ENCODE results near the gene TMEM51.
A peak's percentile ranks its signal among the peaks of the same experiment; 100 is the strongest.
"Not testable (repeated sequence)": the region's sequence is repeated elsewhere in the genome, so short reads cannot be mapped to it uniquely, and the experiment has no call there.

TMEM51 gene

DNA sequence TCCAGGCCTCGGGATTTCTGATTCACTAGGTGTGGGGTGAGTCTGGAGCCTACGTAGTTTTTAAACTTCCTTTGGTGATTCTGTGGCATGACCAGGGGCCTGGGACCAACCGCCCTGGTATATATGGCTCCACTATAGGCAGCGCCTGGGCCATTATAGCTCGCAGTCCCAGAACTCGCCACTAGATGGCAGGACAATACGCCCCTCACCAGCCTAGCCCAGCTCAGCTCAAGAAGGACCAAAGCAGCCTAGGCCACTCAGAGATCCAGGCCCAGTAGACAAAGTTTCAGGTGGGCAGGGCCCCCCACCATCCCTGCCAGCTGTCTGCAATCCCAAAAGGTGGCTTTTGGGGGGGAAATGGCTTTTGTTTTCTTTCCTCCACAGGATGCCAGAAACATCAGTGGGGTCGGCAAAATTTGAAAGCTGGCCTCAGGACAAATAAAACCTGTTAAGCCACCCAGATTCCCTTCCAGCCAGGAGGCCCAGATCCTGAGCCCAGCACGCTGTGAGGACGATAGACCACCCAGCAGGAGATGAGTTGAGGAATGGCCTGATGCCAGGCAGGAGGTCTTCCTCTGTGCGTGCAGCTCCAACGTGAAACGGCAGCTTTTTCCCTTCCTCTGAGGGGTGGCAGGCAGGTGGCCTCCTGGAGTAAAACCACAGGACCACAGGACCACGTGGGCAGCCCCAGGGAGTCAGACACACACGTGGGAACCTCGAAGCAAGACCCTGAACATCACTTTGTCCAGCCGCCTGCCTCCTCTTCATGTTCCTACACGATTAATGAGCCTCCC lies 24.8 kb upstream of the TMEM51 start:
- peak; percentile 73 for DNase-seq

DNA sequence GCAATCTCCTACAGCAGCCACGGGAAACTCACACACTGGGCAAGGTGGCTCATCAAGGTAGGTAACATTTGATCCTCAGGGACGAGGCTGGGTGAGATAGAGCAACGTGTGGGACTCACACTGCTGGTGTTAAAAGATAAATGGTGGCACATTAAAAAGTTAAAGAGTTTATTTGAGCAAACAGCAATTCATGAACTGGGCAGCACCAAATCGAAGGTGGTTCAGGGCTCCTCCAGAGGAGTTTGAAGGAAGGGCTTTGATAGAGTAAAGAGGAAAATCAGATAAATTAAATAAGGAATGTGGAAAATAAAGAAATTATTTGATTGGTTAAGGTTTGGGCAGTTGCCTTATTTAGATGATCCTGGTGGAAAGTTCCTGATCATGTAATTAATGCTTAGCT lies 23.6 kb upstream of the TMEM51 start:
- DNase-seq = no peak

DNA sequence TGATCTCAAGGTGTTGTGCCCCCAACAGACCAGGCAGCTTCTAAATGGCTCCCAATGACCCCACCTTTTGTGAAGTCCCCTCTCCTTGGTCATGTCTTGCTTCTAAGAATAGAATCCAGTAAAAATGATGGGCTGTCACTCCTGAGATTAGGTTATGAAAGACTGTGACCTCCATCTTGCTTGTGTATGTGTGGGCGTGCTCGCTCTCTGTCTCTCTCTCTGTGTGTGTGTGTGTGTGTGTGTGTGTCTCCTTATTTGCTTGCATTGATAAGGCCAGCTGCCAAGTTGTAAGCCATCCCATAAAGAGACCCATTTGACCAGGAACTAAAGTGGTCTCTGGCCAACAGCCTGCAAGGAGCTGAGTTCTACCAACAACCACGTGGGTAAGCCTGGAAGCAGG lies 22.9 kb upstream of the TMEM51 start:
- no peak for DNase-seq

DNA sequence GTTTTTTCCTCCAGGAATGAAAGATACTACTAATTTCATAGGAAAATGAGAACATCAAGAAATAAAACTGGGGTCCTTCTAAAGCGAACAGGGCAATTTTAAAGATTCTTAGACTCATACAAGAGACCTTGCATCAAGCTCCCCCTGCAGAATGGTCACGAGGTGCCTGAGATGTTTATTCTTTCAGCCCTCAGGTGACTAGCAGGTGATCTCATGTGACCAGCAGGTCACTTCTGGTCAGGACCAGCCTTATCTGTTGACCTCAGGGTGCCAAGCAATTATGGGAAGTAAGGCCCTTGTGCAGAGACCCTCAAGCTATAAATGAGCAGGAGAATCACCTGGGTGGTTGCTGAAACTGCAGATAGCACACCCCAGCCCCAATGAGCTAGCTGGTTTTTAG lies 20.6 kb upstream of the TMEM51 start:
- DNase-seq = no peak

DNA sequence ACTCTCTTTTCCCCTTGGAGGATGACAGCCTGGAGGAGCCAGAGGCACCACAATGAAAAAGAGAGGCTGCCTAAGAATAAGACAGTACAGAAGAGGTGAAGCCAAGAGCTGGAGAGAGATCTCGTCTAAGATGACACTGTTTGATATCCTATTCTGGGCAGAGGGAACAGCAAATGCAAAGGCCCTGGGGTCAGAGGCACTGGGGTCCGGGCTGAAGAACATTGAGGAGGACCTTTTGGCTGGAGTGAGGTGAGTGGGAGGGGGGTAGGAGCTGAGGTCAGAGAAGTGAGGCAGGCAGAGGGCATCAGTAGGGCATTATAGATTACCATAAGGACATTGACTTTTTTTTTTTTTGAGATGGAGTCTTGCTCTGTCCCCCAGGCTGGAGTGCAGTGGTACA lies 19.3 kb upstream of the TMEM51 start:
- DNase-seq = no peak

DNA sequence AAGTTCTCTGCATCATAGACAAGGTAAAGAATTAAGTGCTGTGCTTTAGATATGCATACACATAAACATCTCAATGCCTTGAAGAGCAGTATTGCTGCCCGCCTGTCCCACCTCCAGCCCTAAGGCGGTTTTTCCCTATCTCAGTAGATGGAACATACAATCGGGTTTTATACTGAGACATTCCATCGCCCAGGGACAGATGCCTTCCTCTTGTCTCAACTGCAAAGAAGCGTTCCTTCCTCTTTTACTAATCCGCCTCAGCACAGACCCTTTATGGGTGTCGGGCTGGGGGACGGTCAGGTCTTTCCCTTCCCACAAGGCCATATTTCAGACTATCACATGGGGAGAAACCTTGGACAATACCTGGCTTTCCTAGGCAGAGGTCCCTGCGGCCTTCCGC lies 17.9 kb upstream of the TMEM51 start:
- DNase-seq = not testable (repeated sequence)

DNA sequence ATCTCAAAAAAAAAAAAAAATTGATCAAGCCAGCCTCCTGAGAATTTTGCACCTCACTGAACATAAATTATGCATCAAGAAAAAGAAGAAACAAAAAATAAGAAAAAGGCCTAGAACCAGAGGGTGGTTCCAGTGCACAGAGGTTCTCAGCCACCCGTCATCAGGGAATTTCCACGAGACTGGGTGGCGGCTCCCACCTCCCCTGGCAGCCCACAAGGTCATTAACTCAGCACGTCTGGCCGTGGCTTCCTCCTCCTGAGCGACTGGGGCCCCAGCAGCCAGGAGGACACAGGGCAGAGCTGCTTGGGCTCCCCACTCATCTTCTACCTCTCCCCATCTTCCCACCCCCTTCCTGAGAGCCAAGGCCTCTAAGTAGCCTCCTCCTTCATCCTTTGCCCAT lies 15.7 kb upstream of the TMEM51 start:
- DNase-seq = no peak

DNA sequence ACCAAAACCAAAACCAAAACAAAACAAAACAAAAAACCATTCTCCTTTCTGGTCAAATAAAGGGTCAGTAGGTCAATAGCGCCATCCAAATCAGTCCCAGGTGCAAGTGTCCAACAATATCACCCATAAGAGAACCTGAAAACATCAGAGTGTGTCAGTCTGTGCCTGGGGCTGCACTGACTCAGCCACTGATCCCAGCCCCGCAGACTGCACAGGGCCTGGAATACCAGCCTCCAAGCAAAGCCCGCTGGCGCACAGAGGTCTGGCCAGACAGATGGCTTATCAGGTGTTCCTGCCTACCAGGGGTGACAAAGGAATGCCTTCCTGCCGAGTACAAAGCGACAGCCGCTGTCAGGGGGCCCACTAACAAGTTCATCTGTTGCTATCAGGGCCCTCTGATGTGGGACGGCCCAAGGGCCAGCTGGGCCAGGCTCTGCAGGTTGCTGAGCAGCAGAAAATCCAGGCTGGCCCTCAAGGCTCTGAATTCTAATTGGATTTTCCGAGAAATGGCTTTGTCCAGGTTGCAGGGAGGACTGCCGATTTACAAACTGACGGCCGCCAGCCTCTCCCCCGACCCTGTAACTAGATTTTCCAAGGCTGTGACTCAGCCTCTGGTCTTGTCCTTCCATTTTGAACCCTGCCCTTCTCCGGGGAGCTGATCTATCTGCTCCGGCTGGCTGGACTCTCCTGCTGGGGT lies 13.7 kb upstream of the TMEM51 start:
- no peak for DNase-seq

DNA sequence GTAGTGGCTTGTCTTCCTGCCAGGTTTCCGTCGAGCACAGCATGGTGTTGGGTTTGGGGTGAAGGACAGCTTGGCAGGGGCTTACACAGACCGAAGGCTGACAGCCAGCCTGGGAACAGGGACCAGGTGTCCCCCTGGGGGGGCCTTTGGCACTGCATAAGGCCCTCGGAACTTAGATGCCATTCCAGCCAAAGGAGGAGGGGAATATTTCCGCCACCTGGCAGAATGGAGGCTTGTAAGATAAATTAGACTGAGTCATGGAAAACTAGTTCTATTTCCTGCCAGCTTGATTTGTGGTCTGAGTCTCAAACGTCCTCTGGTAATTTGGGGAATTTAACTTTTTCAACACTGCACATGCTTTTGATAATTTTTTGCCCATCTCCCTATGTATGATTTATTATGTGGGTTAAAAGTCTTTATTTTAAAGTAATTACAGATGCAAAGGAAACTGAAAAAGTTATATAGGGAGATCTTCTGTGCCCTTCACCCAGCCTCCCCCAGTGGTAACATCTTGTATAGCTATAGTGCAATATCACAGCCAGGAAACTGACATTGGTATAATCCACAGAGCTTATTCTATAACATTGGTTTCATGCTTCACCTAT lies 11.5 kb upstream of the TMEM51 start:
- no peak for DNase-seq

DNA sequence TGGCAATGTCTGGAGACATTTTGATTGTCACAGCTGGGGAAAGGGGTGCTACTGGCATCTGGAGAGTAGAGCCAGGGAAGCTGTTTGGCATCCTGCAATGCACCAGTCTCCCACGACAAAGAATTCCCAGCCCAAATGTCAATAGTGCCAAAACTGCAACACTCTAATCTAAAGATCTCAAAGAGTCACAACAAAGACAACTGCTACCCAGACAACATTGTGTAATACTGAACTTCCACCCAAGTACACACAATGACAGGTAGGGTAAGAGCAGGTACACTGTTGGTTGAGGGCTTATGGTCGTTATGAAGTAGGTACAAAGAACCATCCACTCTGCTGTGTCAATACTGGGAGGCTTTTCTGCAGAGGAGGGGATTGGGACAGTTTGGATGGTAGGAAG lies 8.2 kb upstream of the TMEM51 start:
- no peak for DNase-seq

DNA sequence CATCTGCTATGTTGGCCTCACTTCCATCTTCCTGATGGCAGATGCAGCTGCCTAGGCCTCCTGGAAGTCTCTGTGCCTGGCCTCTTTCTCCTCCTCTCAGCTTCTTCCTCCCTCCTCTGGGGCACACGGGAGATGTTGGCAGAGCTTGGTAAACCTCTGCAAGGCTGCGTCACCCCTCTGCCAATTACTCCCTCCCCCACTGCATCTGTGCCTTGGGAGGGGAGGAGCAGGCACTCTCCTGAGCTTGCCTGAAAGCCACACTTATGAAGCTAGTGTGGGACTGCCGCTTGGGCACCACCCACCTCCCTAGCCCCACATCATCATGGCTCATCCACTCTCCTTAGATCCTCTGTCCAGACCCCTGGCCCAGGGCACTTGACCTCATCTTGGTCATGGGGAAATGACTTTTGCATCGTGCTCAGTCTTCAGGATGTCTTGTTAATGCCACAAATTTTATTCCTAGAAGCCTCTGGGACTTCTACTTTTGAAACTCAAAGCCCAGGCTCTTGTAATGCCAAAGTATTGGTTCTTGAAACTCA lies 7.3 kb upstream of the TMEM51 start:
- DNase-seq = no peak

DNA sequence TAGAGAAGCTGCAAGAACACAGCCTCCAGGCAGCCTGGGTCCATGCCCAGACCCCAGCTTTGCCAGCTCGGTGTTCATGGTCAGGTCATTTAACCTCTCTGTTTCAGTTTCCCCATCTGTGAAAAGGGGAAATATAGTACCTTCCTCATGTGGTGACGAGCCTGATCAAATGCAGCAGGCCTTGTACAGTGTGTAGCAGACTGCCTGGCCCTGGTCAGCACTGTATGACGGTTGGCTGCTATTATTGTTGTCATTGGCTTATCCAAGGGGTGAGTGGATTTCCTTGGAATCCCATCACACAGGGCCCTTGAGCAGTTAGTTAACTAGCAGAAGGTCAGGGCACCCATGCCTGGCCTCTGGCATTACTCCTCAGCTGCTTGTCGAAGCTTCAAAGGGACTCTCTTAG lies 6.6 kb upstream of the TMEM51 start:
- DNase-seq = no peak

DNA sequence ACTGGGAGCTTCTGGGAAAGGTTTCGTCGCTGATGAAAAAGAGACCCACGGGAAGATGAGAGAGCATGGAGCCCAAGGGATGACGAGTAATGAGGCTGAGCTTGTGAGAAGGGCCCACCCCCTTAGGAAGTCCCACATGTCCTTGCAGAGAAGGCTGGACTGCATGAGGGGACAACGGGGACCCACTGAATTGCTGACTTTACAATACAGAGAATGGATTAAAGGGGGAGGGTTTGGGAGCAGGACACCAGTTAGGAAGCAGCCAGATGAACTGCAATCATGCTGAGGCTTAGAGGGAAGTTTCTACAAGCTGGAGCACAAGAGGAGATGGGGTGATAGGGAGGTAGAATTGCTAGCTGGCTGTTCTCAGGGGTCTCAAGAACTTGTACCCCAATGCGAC lies 5.5 kb upstream of the TMEM51 start:
- no peak for DNase-seq

DNA sequence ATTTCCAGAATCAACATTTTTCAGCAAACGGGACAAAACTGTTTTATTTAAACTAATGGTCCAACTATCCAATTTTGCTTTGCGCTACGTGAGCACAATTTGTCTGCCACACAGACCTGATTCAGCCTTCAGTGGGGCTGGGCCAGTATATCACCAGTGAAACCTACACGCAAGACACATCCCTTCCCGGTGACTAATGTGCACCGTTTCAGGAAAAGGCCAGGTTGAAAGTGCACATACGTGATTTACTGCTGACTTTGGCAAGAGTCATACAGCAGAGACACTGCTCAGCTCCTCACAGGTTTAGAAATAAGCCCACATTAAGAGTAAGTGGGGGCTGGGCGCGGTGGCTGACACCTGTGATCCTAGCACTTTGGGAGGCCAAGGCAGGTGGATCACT lies 5.1 kb upstream of the TMEM51 start:
- DNase-seq = no peak

DNA sequence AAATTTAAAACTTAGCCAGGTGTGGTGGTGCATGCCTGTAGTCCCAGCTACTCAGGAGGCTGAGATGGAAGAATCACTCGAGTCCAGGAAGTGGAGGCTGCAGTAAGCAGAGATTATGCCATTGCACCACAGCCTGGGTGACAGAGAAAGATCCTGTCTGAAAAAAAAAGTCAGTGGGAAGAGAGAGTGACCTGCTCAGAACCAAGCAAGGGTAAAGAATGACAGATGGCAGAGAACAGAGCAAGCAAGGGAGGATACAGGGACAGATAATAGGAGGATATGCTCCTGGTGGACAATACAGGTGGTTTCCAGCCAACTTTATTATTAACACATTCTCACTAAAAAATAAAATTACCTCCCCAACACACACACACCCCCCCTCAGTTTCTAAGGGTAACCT lies 4.6 kb upstream of the TMEM51 start:
- DNase-seq = no peak

DNA sequence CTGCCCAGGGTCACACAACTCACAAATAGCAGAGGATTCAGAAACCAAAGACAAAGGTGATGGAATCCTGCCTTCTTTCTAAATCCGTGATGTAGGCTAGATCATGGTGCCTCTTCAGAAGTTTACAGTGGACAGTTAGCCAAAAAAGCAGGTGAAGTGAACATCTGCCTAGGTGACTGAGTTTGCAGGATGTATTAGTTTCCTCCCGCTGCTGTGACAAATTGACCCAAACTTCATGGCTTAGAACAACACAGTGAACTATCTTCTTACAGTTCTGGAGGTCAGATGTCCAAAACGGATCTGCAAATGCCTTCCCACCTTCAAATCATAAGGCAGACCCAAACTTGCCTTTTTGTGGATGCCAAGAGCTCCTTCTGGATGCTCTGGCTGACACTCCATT lies 3.2 kb upstream of the TMEM51 start:
- no peak for DNase-seq

DNA sequence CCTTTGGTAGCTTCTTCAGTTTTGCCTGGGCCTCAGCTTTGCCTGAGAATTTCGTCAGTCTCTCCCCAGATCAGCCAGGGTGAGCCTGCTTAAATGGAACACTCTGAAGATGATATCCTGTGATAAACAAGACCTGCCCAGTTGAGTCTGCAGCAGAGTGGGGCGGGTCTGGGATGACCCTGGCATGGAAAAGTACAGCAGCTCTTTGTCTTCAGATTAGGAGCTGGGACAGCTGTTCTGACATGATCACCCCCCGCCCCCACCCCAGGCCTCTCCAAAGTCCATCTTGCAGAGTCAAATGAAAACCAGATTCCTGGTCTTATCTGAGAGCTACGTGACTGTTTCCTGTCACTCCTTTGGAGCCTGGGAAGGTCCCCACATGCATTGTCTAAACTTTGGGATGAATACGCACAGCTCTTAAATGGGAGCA lies 2.2 kb upstream of the TMEM51 start:
- no peak for DNase-seq

DNA sequence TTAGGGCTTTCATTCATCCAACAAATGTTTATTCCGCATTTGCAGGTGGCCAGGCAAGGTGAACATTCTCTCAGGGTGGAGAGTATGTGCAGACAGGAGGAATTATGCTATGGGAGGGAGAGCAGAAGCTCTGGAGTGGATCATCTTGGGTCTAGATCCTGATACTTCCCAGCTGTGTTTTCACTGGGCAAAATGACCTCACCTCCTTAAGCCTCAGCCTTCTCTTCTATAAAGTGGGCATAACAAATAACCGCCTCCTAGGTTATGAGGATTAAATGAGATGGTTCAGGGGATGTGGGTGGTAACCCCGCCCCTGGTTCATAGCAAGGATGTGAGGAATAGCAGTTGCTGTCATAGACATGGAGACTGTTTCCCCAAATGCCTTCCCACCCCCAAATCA lies 1.7 kb upstream of the TMEM51 start:
- DNase-seq = no peak

DNA sequence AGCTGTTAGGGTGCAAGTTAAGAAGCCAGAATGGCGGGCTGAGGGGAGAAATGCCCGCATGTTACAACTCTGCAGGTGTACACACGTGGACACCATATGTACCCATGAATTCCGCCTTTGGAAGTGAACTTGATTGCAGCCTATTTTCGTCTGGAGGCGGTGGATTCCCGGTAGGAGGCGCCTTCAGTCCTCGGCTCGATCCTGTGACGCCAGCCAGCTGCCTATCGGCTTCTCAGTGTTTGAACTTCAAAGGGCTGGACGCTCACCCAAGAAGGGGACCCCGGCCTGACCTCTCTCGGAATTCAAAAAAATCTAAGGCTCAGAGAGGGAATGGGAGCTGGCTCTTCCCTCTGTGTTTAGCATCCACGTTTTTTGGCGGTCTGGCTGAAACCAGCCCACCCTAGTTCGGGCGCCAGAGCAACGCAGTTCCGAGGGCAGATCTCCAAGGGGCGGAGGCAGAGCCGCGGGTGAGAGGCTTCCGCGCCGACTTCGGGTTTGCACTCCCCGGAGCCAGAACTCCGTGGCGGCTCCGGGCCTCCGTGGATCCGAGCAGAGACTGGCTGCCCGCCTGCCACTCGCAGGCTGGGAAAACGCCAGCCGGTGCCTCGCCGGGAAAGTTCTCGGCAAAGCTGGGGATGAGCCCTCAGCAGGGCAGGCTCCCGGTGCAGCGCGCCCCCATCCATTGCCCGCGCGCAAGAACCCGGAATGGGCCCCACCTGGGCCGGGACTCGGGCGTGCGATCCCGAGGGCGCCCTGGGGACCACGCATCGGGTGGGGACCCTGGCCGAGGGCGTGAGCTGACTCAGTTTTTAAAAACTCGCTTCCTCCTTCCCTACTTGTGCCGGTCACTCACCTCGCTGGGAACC lies 996 bp upstream of the TMEM51 start:
- DNase-seq = peak; percentile 89

DNA sequence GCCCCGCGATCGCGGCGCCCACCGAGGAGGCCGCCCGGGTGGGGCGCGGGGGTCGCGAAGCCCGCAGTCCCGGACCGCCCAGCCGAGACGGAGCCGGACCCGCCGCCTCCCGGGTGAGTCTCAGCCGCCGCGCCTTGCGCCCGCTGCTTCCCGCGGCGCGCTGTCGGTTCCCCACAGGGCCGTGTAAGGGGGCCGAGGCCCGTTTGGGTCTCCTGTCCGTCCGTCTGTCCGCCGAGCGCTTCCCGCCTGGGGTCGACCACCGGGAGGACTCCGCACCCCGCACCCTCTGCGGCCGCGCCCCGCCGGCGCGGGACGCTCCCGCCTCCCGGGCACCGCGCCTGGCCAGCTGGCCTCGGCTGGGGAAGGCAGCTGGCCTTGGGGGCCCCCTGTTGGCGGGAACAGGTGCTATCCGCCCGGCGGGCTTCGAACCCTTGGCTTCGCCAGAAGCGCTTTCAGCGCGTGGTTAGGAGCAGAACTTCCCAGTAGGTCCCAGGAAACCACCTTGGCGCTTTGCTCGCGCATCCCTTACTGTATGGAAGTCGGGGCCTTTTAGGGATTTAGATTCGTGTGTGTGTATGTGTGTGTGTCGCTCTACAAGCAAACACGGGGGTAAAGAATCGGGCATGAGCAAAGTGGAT lies 414 bp downstream of the TMEM51 start:
- peak; percentile 75 for DNase-seq

DNA sequence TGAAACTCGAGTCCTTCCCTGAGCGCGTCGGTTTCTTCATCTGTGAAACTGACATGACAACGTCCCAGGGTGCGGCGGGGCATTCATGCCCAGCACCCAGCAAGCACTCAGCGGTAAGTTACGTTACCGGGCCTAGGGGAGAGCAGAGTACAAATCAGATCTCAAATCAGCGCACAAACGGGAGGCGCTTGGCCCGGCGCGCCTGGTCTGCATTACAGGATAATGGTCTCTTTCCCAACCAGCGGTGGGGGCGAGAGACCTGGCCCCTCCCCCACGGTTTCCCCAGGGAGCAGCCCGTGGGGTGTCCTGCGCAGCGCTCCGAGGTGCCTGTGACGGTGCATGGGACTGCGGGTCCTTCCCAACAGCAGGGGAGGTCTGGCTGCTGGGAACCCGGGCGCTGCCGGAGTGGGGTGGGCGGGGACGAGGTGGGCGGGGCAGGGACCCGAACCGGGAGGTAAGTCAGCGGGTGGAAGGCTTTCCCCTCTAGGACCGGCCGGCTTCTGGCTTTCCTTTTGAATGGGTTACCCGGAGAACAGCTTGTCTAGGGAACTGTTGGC lies 1.0 kb downstream of the TMEM51 start:
- DNase-seq = peak; percentile 61

DNA sequence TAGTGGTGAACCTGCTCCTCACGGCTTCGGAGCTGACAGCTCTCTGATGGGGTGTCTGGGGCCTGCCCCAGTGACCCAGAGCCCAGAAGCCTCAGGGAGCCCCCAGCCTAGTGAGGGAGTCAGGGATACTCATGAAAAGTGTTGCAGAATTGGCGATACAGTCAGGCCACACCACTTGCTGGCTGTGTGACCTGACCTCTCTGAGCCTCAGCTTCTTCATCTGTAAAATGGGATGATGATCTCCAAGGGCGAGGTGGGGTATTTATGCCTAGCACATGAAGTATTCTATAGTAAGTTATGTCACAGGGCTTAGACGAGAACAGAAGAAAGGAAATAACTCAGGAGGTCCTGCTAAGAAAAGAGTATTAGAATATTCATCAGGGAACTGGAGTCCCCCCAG lies 1.6 kb downstream of the TMEM51 start:
- no peak for DNase-seq
